ENCODE measurements around the gene NKD1. TPM values are rescaled to one million over a fixed set of nuclear protein-coding genes. Genes with fewer than 3 reads are reported as not detected.

Gene NKD1
- total and polyA plus RNA-seq, 2 donors = 0.90 to 0.98 TPM

DNA sequence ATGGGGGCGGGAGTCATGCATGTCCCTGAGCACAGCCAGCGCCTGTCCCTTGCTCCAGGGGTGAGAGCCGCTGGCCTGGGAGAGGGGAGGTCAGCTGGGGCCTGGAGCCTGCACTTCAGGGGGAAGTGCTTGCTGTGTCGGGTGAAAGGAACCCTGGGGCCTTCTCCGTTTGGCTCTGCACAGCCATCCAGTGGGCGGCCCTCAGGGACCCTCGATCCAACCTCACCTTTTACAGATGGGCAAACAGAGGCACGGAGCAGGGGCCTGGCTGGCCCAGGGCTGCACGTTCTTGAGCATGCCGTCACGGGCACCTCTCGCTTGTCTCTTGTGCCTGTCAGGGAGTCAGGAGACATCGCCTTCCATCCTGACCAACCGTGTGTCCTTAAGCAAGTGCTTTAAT lies 131.1 kb downstream of the NKD1 start:
- no peak for DNase-seq (ENCODE audit: low read depth in 6 of 9, low spot score in 9 of 9)
- Histone ChIP-seq H3K9me3 (ENCODE audit: control insufficient read depth in 2 of 2, insufficient read depth in 1 of 2, low read length in 1 of 2) (peaks cover 0 to 1% of the 10 kb centered on the region in 2 donors), H3K27ac (ENCODE audit: low read depth in 1 of 2, low read length in 1 of 2) (peak overlapping the region in 1 of 2 donors; percentile 12), H3K4me3 (ENCODE audit: low read length in 2 of 2) (peak overlapping the region in 1 of 2 donors; percentile 80), H3K27me3 (ENCODE audit: control insufficient read depth in 2 of 2, insufficient read depth in 1 of 2, low read length in 1 of 2) (no peaks in the 10 kb centered on the region), H3K36me3 (ENCODE audit: control insufficient read depth in 2 of 2, insufficient read depth in 2 of 2, low read length in 1 of 2) (peaks cover 48 to 49% of the 10 kb centered on the region in 2 donors), H3K4me1 (ENCODE audit: control insufficient read depth in 2 of 2, insufficient read depth in 2 of 2, low read length in 2 of 2) (peaks cover 34 to 44% of the 10 kb centered on the region in 2 donors)
- 96% methylated on average over 14 of the region's 14 CpGs for WGBS

DNA sequence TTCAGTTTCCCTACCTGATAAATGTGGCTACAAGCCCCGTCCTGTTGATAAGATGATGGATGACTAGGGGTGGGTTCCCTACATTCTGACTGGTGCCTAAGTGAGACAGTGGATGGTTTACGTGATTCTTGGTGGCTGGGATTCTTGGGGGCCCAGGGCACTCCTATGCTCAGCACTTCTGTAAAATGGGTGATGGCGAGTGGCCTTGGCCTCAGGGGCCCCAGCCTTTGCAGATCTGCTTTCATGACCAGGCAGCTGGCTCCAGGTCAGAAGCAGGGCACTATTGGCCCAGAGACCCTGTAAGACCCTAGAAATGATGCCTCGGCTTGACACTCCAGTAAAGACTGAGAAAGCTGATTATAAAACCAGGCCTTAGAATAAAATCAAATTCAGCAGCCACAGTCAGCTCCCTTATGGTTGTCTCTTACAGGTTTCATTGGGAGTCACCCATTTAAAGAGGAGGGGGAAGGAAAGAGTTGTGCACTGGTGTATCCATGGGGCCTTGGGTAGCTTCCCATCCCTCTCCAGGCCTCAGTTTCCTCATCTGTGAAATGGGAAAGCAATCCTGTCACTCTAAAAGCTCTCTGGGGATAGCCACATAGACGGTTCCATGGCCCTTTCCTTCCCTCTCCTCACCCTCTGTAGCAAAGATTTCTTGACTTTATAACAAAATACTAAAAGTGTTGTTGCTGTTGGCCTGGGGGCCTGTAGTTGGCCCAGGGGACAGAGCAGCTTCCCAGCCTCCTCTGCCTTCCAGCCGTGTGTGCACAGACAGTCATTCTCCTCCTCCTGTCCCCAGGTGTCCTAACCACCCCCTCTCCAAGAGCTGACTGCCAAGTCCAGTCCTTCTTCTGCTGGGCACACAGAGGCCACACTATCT lies 131.7 kb downstream of the NKD1 start:
- no peak for DNase-seq (ENCODE audit: low read depth in 6 of 9, low spot score in 9 of 9)
- 82% methylated on average over 6 of the region's 6 CpGs for WGBS
- H3K9me3 ChIP-seq (ENCODE audit: control insufficient read depth in 2 of 2, insufficient read depth in 1 of 2, low read length in 1 of 2) = peaks cover 0 to 5% of the 10 kb centered on the region in 2 donors
- H3K36me3 ChIP-seq (ENCODE audit: control insufficient read depth in 2 of 2, insufficient read depth in 2 of 2, low read length in 1 of 2) = peaks cover 41 to 43% of the 10 kb centered on the region in 2 donors
- H3K4me1 ChIP-seq (ENCODE audit: control insufficient read depth in 2 of 2, insufficient read depth in 2 of 2, low read length in 2 of 2) = peaks cover 36 to 50% of the 10 kb centered on the region in 2 donors
- no peaks in the 10 kb centered on the region for H3K27me3 ChIP-seq (ENCODE audit: control insufficient read depth in 2 of 2, insufficient read depth in 1 of 2, low read length in 1 of 2)
- peak overlapping the region; percentile 91 for H3K27ac ChIP-seq (ENCODE audit: low read depth in 1 of 2, low read length in 1 of 2)
- peak overlapping the region; percentile 80 to 89 for H3K4me3 ChIP-seq (ENCODE audit: low read length in 2 of 2)

DNA sequence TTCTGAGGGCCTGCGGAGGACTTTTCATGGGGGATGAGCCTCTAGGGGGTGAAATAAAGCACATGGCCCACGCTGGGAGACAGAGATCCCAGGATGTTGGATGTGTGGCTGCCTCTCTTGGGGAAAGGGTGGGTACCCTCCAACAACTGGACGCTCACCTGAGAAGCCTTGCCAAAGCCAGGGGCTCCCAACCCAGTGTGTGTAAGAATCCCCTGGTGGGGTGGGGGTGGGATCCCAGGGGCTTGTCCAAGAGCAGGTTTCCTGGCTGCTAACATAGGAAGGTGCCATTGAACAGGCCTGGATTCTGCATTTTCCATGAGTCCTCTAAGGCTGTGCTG lies 132.3 kb downstream of the NKD1 start:
- Histone ChIP-seq H3K4me3 (ENCODE audit: low read length in 2 of 2) (peak overlapping the region; percentile 80 to 89), H3K4me1 (ENCODE audit: control insufficient read depth in 2 of 2, insufficient read depth in 2 of 2, low read length in 2 of 2) (peaks cover 42 to 56% of the 10 kb centered on the region in 2 donors), H3K36me3 (ENCODE audit: control insufficient read depth in 2 of 2, insufficient read depth in 2 of 2, low read length in 1 of 2) (peaks cover 36% of the 10 kb centered on the region in 2 donors), H3K27me3 (ENCODE audit: control insufficient read depth in 2 of 2, insufficient read depth in 1 of 2, low read length in 1 of 2) (no peaks in the 10 kb centered on the region), H3K9me3 (ENCODE audit: control insufficient read depth in 2 of 2, insufficient read depth in 1 of 2, low read length in 1 of 2) (peaks cover 0 to 5% of the 10 kb centered on the region in 2 donors), H3K27ac (ENCODE audit: low read depth in 1 of 2, low read length in 1 of 2) (peak overlapping the region; percentile 91)
- DNase-seq (ENCODE audit: low read depth in 6 of 9, low spot score in 9 of 9) = no peak
- WGBS = 67% methylated on average over 3 of the region's 3 CpGs

DNA sequence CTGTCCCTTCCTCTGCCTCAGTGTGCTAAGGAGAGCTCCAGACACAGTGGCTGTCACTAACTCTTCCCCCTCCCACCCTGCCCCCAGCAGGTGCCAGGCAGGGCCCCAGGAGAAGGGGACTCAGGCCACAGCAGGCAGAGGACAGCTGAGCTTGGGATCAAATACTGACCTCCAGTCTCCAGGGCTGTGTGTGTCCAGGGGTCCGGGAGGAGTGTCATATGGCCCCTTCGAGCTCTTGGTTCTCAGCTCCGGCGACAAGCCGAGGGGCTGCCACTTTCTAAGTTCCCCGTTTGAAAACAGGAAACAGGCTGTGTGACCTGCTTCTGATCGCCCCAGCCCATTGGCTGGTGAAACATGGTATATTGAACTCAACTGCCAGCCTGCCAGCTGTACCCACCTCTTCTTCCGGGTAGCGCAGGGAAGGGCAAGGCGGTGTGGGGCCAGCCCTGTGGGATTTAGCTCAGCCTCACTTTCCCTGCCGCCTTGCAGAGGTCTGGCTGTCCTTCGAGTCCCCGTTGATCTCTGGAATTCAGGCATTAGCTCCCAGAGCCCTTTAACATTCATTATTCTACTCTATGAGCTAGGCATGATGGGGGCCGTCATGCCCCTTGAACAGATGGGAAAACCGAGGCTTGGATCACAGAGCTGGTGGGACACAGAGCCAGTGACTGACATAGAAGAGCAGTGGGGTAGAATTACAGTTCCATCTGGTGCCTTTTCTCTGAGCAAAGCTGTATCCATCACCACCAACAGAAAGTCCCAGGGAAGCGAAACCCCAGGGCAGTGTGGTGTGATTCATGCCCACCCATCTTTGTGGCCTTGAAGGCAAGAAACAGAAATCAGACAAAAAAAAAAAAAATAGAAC lies 133.1 kb downstream of the NKD1 start, which contains the start of gene SNX20:
Gene SNX20, minus strand, starts transcription at position 292 of the 865 bp plus-strand sequence. CDS start 3,786 bp downstream, outside the sequence.
- peak within 1 kb of the TSS; percentile 91 for H3K27ac ChIP-seq (ENCODE audit: low read depth in 1 of 2, low read length in 1 of 2)
- WGBS = 24% methylated on average over 16 of the region's 16 CpGs

DNA sequence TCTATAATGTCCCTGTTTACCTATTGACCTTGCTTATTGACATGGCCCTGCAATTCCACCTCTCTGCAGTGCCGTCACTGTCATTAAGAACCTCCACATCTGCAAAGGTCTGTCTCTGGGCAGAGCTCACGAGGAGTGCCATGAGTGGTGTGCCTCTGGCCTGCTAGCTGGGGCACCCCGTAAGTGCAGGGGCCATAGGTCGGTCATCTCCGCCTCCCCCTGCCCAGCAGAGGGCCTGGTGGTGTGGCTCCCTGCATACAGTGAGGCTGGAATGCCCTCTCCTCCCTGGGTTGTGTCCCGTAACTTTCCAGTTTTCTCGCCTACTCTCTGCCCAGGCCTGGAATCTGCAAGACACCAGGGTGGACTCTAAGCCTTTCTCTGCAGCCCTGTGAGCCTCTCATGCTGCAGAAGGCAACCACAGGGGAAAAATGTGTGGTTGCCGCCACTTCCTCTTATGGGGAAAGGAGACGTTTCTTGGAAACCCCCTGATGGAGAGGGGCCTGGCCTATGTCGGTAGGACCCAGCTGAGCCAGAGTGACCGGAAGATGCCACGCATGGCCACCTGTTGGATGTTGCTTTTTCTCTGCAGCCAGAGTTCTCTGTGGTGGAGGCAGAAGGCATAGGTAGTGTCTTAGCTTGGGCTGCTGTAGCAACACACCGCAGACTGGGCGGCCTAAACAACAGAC lies 135.6 kb downstream of the NKD1 start:
- Histone ChIP-seq H3K27me3 (ENCODE audit: control insufficient read depth in 2 of 2, insufficient read depth in 1 of 2, low read length in 1 of 2) (peaks cover 0 to 2% of the 10 kb centered on the region in 2 donors), H3K4me1 (ENCODE audit: control insufficient read depth in 2 of 2, insufficient read depth in 2 of 2, low read length in 2 of 2) (peaks cover 44 to 62% of the 10 kb centered on the region in 2 donors)
- peak in 2 of 9 donors; percentile 48 to 75 for DNase-seq (ENCODE audit: low read depth in 6 of 9, low spot score in 9 of 9)

More for the DNA sequence above, 133.1 kb downstream of the NKD1 start, which contains the start of gene SNX20:
- H3K36me3 ChIP-seq (ENCODE audit: control insufficient read depth in 2 of 2, insufficient read depth in 2 of 2, low read length in 1 of 2) = peaks cover 29% of the 10 kb centered on the region in 2 donors
- peak within 1 kb of the TSS; percentile 80 to 89 for H3K4me3 ChIP-seq (ENCODE audit: low read length in 2 of 2)
- peaks cover 46 to 63% of the 10 kb centered on the region in 2 donors for H3K4me1 ChIP-seq (ENCODE audit: control insufficient read depth in 2 of 2, insufficient read depth in 2 of 2, low read length in 2 of 2)
- peak; percentile 65 to 95 (median 82) for DNase-seq (ENCODE audit: low read depth in 6 of 9, low spot score in 9 of 9)
- peaks cover 0 to 5% of the 10 kb centered on the region in 2 donors for H3K9me3 ChIP-seq (ENCODE audit: control insufficient read depth in 2 of 2, insufficient read depth in 1 of 2, low read length in 1 of 2)
- H3K27me3 ChIP-seq (ENCODE audit: control insufficient read depth in 2 of 2, insufficient read depth in 1 of 2, low read length in 1 of 2) = no peaks in the 10 kb centered on the region

DNA sequence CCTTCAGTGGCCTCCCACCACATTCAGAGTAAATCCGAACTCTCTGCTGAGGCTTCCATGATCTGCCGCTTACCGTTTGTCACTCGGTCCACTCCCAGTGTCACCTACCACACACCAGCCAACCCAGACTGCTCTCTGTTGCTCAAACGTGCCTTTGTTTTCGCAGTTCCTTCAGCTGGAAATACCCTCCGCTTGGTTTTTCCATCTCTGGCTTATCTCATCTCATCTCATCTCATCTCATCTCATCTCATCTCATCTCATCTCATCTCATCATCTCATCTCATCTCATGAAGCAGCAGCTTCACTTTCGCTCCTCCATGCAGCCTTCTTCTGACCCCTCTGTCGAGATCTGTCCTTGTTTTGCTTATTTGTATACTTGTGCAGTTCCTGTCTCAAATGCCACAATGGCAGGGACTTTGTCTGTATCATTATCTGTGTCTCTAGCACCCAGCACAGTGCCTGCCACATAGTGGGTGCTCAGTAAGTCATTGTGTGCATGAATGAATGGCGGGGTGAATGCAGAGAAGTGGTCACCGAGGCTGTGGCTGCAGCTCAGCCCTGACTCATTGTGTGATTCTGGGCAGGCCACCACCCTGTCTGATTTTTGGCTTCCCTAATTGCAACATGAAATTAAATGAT lies 136.7 kb downstream of the NKD1 start:
- H3K27ac ChIP-seq (ENCODE audit: low read depth in 1 of 2, low read length in 1 of 2) = peak overlapping the region in 1 of 2 donors; percentile 66
- no peak overlapping the region for H3K4me3 ChIP-seq (ENCODE audit: low read length in 2 of 2)
- H3K27me3 ChIP-seq (ENCODE audit: control insufficient read depth in 2 of 2, insufficient read depth in 1 of 2, low read length in 1 of 2) = peaks cover 0 to 2% of the 10 kb centered on the region in 2 donors
- 86% methylated on average over 11 of the region's 11 CpGs for WGBS
- H3K4me1 ChIP-seq (ENCODE audit: control insufficient read depth in 2 of 2, insufficient read depth in 2 of 2, low read length in 2 of 2) = peaks cover 33 to 51% of the 10 kb centered on the region in 2 donors
- H3K36me3 ChIP-seq (ENCODE audit: control insufficient read depth in 2 of 2, insufficient read depth in 2 of 2, low read length in 1 of 2) = no peaks in the 10 kb centered on the region
- DNase-seq (ENCODE audit: low read depth in 6 of 9, low spot score in 9 of 9) = peak in 1 of 9 donors; percentile 47
- H3K9me3 ChIP-seq (ENCODE audit: control insufficient read depth in 2 of 2, insufficient read depth in 1 of 2, low read length in 1 of 2) = peaks cover 0 to 5% of the 10 kb centered on the region in 2 donors

More for the DNA sequence above, 135.6 kb downstream of the NKD1 start:
- 47% methylated on average over 14 of the region's 14 CpGs for WGBS
- Histone ChIP-seq H3K4me3 (ENCODE audit: low read length in 2 of 2) (no peak overlapping the region), H3K9me3 (ENCODE audit: control insufficient read depth in 2 of 2, insufficient read depth in 1 of 2, low read length in 1 of 2) (peaks cover 0 to 5% of the 10 kb centered on the region in 2 donors), H3K36me3 (ENCODE audit: control insufficient read depth in 2 of 2, insufficient read depth in 2 of 2, low read length in 1 of 2) (peaks cover 5 to 9% of the 10 kb centered on the region in 2 donors), H3K27ac (ENCODE audit: low read depth in 1 of 2, low read length in 1 of 2) (peak overlapping the region; percentile 44 to 66)

DNA sequence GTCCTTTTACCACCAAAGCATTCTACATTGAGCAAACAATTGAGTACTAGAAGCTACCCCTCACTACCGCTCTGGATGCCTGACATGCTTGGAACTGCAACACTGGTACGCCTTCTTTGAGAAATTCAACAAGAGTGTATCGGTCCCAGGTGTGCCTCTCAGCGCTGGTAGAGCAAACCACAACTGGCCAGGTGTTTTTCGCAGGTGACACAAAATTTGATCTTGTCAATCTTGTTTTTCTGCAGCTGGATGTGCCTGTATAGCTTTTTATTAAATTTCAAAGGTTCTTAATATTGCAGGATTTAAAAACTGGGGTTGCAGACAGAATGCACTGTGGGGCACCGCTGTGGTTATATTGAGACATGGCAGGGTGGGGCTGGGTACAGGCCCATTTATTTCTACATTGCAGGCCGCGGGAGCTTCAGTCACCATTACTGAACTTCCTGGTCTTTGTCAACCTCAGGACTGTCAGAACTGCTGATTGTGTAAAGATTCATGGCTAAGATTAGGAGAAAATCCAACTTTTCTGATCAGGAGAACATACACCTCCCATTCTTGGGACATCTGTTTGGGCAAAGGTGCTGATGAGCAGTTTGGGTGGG lies 137.4 kb downstream of the NKD1 start:
- Histone ChIP-seq H3K4me3 (ENCODE audit: low read length in 2 of 2) (no peak overlapping the region), H3K36me3 (ENCODE audit: control insufficient read depth in 2 of 2, insufficient read depth in 2 of 2, low read length in 1 of 2) (no peaks in the 10 kb centered on the region), H3K4me1 (ENCODE audit: control insufficient read depth in 2 of 2, insufficient read depth in 2 of 2, low read length in 2 of 2) (peaks cover 27 to 48% of the 10 kb centered on the region in 2 donors), H3K27me3 (ENCODE audit: control insufficient read depth in 2 of 2, insufficient read depth in 1 of 2, low read length in 1 of 2) (peaks cover 0 to 2% of the 10 kb centered on the region in 2 donors), H3K9me3 (ENCODE audit: control insufficient read depth in 2 of 2, insufficient read depth in 1 of 2, low read length in 1 of 2) (peaks cover 0 to 5% of the 10 kb centered on the region in 2 donors), H3K27ac (ENCODE audit: low read depth in 1 of 2, low read length in 1 of 2) (peak overlapping the region; percentile 36 to 66)
- peak in 4 of 9 donors; percentile 59 to 80 (median 61) for DNase-seq (ENCODE audit: low read depth in 6 of 9, low spot score in 9 of 9)
- 58% methylated on average over 8 of the region's 8 CpGs for WGBS

DNA sequence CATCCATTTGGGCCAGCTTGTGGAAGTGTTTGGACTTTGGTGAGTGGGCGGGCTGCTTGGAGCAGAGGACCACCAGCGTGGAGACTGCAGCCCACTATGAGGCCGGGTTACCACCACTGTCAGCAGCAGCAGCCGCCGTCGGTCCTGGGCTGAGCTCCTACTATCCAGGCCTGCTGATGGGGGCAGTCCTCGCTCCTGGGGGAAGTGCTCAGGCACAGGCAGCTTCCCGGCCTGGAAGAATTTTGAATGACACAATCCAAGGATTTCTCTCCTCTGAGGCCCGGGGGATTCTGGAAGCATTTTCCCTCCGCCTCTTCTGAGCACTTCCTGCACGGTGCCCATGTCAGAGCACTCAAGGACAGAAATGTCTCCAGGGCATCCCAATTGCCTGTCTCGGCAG lies 139.9 kb downstream of the NKD1 start:
- WGBS = 96% methylated on average over 12 of the region's 12 CpGs
- H3K4me3 ChIP-seq (ENCODE audit: low read length in 2 of 2) = no peak overlapping the region
- H3K9me3 ChIP-seq (ENCODE audit: control insufficient read depth in 2 of 2, insufficient read depth in 1 of 2, low read length in 1 of 2) = peaks cover 0 to 5% of the 10 kb centered on the region in 2 donors
- no peaks in the 10 kb centered on the region for H3K36me3 ChIP-seq (ENCODE audit: control insufficient read depth in 2 of 2, insufficient read depth in 2 of 2, low read length in 1 of 2)
- DNase-seq (ENCODE audit: low read depth in 6 of 9, low spot score in 9 of 9) = no peak
- H3K4me1 ChIP-seq (ENCODE audit: control insufficient read depth in 2 of 2, insufficient read depth in 2 of 2, low read length in 2 of 2) = peaks cover 22 to 36% of the 10 kb centered on the region in 2 donors
- no peak overlapping the region for H3K27ac ChIP-seq (ENCODE audit: low read depth in 1 of 2, low read length in 1 of 2)
- peaks cover 0 to 8% of the 10 kb centered on the region in 2 donors for H3K27me3 ChIP-seq (ENCODE audit: control insufficient read depth in 2 of 2, insufficient read depth in 1 of 2, low read length in 1 of 2)

All from thymus (tissue), 11 donors.